Sigmoid colon (tissue), 7 donors: Measurements from ENCODE around the gene FMO4. TPM values are rescaled to one million over a fixed set of nuclear protein-coding genes. Genes with fewer than 3 reads are reported as not detected.

Experiments
- DNase-seq: peaks from one replicate; pipeline ENCODE4 v3.0.0-alpha.2; 2019
- H3K27ac ChIP-seq, 4 donors: fragments of 200-600 bp; sonication (generic); one replicate each; pipeline ENCODE4 v1.5.1; 2016 to 2019; ENCODE audit warnings: mild to moderate bottlenecking in 1 of 4
- H3K27me3 ChIP-seq, 3 donors: fragments of 200-600 bp; sonication (generic); one replicate each; pipeline ENCODE4 v1.5.1; 2019; ENCODE audit warnings: mild to moderate bottlenecking in 1 of 3
- H3K36me3 ChIP-seq, 4 donors: fragments of 200-600 bp; sonication (generic); one replicate each; pipeline ENCODE4 v1.5.1; 2016 to 2019
- H3K4me1 ChIP-seq, 4 donors: fragments of 200-600 bp; sonication (generic); one replicate each; pipeline ENCODE4 v1.5.1; 2017 to 2019
- H3K4me3 ChIP-seq, 4 donors: fragments of 200-600 bp; sonication (generic); one replicate each; pipeline ENCODE4 v1.5.1; 2017 to 2019; ENCODE audit warnings: mild to moderate bottlenecking in 2 of 4, moderate library complexity in 1 of 4
- H3K9me3 ChIP-seq, 4 donors: fragments of 200-600 bp in 3 of 4; sonication (generic) in 3 of 4; one replicate each; pipeline versions ENCODE4 v1.5.1 to v1.6.1; 2013 to 2019
- CTCF ChIP-seq, 4 experiments: fragments of 450-650 bp in 3 of 4; fragments of 200-600 bp in 1 of 4; IDR thresholded peaks; one replicate each; pipeline ENCODE4 v1.5.1; 2016 to 2019; ENCODE audit warnings: antibody characterized with exemption in 4 of 4, mild to moderate bottlenecking in 3 of 4, moderate library complexity in 2 of 4
- EP300 ChIP-seq, 4 donors: sonication (generic); formaldehyde crosslinking; IDR thresholded peaks; one replicate each; pipeline ENCODE4 v1.6.1; 2017; ENCODE audit warnings: antibody characterized with exemption in 4 of 4
- POLR2A ChIP-seq, 2 donors: fragments of 450-650 bp; IDR thresholded peaks; one replicate each; pipeline ENCODE4 v1.6.1; 2016; ENCODE audit warnings: antibody characterized with exemption in 2 of 2, mild to moderate bottlenecking in 2 of 2, moderate library complexity in 2 of 2
- POLR2AphosphoS5 ChIP-seq, 4 donors: sonication (generic); formaldehyde crosslinking; IDR thresholded peaks; one replicate each; pipeline ENCODE4 v1.6.1; 2017; ENCODE audit warnings: antibody characterized with exemption in 4 of 4
- WGBS, 2 donors: extraction: QIAGEN DNeasy Blood & Tissue Kit; methylation state at CpG; one replicate each; pipeline ENCODE4 v1.1.7; 2013; 5-methylcytosine and 5-hydroxymethylcytosine counted together
- intact Hi-C: fragments of 100-400 bp; cut with DNase I; formaldehyde crosslinking; loops from one replicate; pipeline ENCODE4 v1.15.1; 2023
- polyA plus RNA-seq, 3 donors: library from polyadenylated mRNA; stranded (reverse); fragments of 200-250 nt; gene quantifications; one replicate each; pipeline ENCODE4 v1.2.3, GENCODE V29; 2013
- total RNA-seq, 4 donors: library from RNA; depleted of rRNA; stranded (reverse); fragments of >200 nt; gene quantifications; one replicate each; pipeline ENCODE4 v1.1.0, GENCODE V29; 2016
- donor health status: healthy with polysubstance abuse.
- donor health status: Bipolar disorder and iron deficiency.
- donor health status: healthy.

Gene FMO4
- 1 to 10 TPM; 2.0 to 4.4 (median 3.7) TPM for total RNA-seq
- polyA plus RNA-seq, result 10 to 100 TPM in 1 of 3 donors, 1 to 10 TPM in 2; 3.4 to 13.9 (median 7.8) TPM

GRCh38 chr1:171313835-171314320 is at the start of gene FMO4:
TSS of gene FMO4 (plus strand) at chr1:171314183. CDS start at chr1:171319826, 5,643 bp downstream.
- WGBS, 2 donors, result 0 to 1% methylated on average over 10 of the region's 10 CpGs
- Histone ChIP-seq H3K9me3 (no peaks in the 10 kb centered on the region), H3K27me3 (no peaks in the 10 kb centered on the region), H3K4me1 (peaks cover 0 to 13% (median 8%) of the 10 kb centered on the region in 4 donors), H3K4me3 (peak within 1 kb of the TSS in 3 of 4 donors; percentile 15 to 37 (median 33)), H3K27ac (peak within 1 kb of the TSS; percentile 60 to 78 (median 68)), H3K36me3 (peaks cover 0 to 2% (median under 1%) of the 10 kb centered on the region in 4 donors)
- peak; percentile 96 for DNase-seq
- intact Hi-C loops, result loop anchor here (2.0 to 10.0 kb wide), 4 partner anchors 69 to 1239 kb away; partner anchors contain the start of genes GORAB and KIFAP3
- TF ChIP-seq POLR2A (IDR thresholded peaks at IDR 0.05) (no peak), EP300 (IDR thresholded peaks at IDR 0.05) (peak in 2 of 4 donors; percentile 39 to 61), POLR2AphosphoS5 (IDR thresholded peaks at IDR 0.05) (peak; percentile 68 to 88 (median 75)), CTCF (IDR thresholded peaks at IDR 0.05) (peak; percentile 28 to 77 (median 62))

DNA sequence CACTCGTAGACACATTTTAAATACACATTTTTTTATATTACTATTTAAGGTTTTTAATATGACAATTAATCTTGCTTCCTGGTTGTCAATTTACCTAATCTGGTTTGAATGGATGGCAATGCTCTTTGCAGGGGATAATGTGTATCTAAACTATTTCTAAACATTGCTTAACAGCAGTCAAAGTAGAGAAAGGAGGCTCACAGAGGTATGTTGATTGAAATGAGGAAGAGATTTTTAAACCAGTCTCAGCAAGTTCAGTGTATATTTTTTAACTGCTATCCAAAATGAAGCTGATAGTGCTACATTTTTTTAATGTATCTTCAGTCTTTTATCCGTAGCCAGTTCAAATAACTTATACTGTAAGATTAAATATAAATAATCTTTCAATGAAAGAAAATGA is 48.3 kb upstream of the FMO4 start:
- Histone ChIP-seq H3K4me3 (no peak overlapping the region), H3K27ac (no peak overlapping the region), H3K4me1 (no peaks in the 10 kb centered on the region), H3K36me3 (no peaks in the 10 kb centered on the region), H3K27me3 (no peaks in the 10 kb centered on the region), H3K9me3 (no peaks in the 10 kb centered on the region)
- 85 to 86% methylated on average over 2 of the region's 2 CpGs for WGBS, 2 donors
- intact Hi-C loops, result no loop called here
- DNase-seq, result no peak
- TF ChIP-seq POLR2A (IDR thresholded peaks at IDR 0.05) (no peak), EP300 (IDR thresholded peaks at IDR 0.05) (no peak), CTCF (IDR thresholded peaks at IDR 0.05) (no peak), POLR2AphosphoS5 (IDR thresholded peaks at IDR 0.05) (no peak)

DNA sequence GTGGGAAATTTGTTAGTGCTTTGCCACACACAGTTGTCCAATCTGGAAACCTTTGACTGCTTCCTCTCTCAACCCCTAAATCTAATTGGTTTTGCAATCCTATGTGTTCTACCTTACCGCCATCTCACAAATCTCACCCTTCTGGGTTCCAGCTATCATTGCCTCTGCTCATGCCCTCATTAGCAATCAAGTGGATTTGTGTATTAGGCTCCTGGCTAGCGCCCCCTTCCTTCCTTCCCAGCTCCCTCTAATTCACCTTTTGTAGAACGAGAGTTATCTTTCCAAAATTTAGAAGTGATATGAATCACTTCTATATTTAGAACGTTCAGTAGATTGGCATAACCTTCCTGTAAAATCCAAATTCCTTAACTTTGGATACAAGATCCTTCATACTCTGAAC is 47.1 kb upstream of the FMO4 start:
- Histone ChIP-seq H3K4me3 (no peak overlapping the region), H3K4me1 (no peaks in the 10 kb centered on the region), H3K9me3 (peaks cover 0 to 2% (median 0%) of the 10 kb centered on the region in 4 donors), H3K27ac (no peak overlapping the region), H3K36me3 (no peaks in the 10 kb centered on the region), H3K27me3 (no peaks in the 10 kb centered on the region)
- intact Hi-C loops, result no loop called here
- no peak for TF ChIP-seq CTCF (IDR thresholded peaks at IDR 0.05)
- TF ChIP-seq EP300 (IDR thresholded peaks at IDR 0.05), result no peak
- no peak for TF ChIP-seq POLR2AphosphoS5 (IDR thresholded peaks at IDR 0.05)
- no peak for TF ChIP-seq POLR2A (IDR thresholded peaks at IDR 0.05)
- WGBS, 2 donors, result 75 to 83% methylated on average over 4 of the region's 4 CpGs
- DNase-seq, result no peak

DNA sequence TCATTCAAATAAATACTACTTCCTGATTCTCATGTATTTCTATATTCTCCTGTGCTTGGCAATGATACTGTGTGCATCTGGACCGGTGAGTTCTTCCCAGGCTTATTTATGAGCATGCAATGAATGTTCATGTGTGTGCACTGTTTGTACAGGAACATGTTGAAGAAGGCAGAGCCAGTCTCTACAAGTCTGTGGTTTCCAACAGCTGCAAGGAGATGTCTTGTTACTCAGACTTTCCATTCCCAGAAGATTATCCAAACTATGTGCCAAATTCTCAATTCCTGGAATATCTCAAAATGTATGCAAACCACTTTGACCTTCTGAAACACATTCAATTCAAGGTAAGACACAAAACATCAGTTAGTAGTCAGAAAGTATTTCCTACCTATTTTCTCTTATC is 46.6 kb upstream of the FMO4 start:
- no peaks in the 10 kb centered on the region for H3K4me1 ChIP-seq
- 15 to 52% methylated on average over 1 of the region's 1 CpG for WGBS, 2 donors
- intact Hi-C loops, result no loop called here
- no peak for DNase-seq
- no peak overlapping the region for H3K4me3 ChIP-seq
- H3K27ac ChIP-seq, result no peak overlapping the region
- H3K9me3 ChIP-seq, result peaks cover 0 to 2% (median 0%) of the 10 kb centered on the region in 4 donors
- TF ChIP-seq POLR2A (IDR thresholded peaks at IDR 0.05) (no peak), EP300 (IDR thresholded peaks at IDR 0.05) (no peak), CTCF (IDR thresholded peaks at IDR 0.05) (no peak), POLR2AphosphoS5 (IDR thresholded peaks at IDR 0.05) (no peak)
- H3K36me3 ChIP-seq, result no peaks in the 10 kb centered on the region
- H3K27me3 ChIP-seq, result no peaks in the 10 kb centered on the region

DNA sequence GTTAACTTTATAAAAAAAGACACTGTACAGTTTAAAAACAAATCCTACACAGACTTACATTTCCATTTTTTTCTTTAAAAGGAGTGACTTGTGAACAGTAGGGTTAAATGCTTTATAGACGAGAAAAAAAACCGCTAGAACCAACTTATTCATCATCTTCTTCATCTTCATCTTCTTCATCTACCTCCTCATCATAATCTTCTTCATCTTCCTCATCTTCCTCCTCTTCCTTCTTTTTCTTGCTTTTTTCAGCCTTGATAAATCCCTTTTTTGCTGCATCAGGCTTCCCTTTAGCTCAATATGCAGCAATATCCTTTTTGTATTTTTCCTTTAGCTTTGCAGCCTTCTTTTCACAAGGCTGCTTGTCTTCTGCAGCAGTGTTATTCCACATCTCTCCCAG is 43.2 kb upstream of the FMO4 start:
- intact Hi-C loops, result no loop called here
- no peak for TF ChIP-seq POLR2AphosphoS5 (IDR thresholded peaks at IDR 0.05)
- no peak for TF ChIP-seq CTCF (IDR thresholded peaks at IDR 0.05)
- no peak for TF ChIP-seq POLR2A (IDR thresholded peaks at IDR 0.05)
- no peak for TF ChIP-seq EP300 (IDR thresholded peaks at IDR 0.05)
- Histone ChIP-seq H3K4me3 (no peak overlapping the region), H3K9me3 (peaks cover 0 to 2% (median 0%) of the 10 kb centered on the region in 4 donors), H3K36me3 (no peaks in the 10 kb centered on the region), H3K27me3 (no peaks in the 10 kb centered on the region), H3K27ac (no peak overlapping the region), H3K4me1 (no peaks in the 10 kb centered on the region)
- no peak for DNase-seq
- WGBS, 2 donors, result 91 to 98% methylated on average over 2 of the region's 2 CpGs
